GM12878 (cell line): ENCODE results near the gene TRMT1.

ENCODE experiments used
- BRCA1 ChIP-seq: IDR thresholded peaks from 2 replicates; pipeline ENCODE4 v1.6.1; 2011; ENCODE audit warnings: low read depth, low read length, improper control_type of control experiment
- CREB1 ChIP-seq: IDR thresholded peaks from 2 replicates; pipeline ENCODE4 v1.6.1; 2012; ENCODE audit warnings: low read depth, mild to moderate bottlenecking, inconsistent platforms
- CTCF ChIP-seq, 3 experiments: IDR thresholded peaks in 2 of 3; conservative IDR thresholded peaks in 1 of 3; 2 replicates each; pipeline ENCODE4 v1.5.1; 2011; ENCODE audit warnings: low read depth in 3 of 3, low read length in 3 of 3, mild to moderate bottlenecking in 3 of 3, control low read depth in 2 of 3, moderate library complexity in 2 of 3, inconsistent platforms in 1 of 3, mixed read lengths in 1 of 3; ENCODE audit not compliant: control insufficient read depth in 2 of 3, insufficient read depth in 1 of 3; ENCODE audit errors: extremely low read depth in 1 of 3
- DPF2 ChIP-seq: fragments of 450-650 bp; IDR thresholded peaks from 2 replicates; pipeline ENCODE4 v1.6.1; 2017; ENCODE audit warnings: mild to moderate bottlenecking
- GABPA ChIP-seq: IDR thresholded peaks from 2 replicates; pipeline ENCODE4 v1.6.1; 2014; ENCODE audit warnings: antibody characterized with exemption, low read depth, mild to moderate bottlenecking, inconsistent platforms
- LARP7 ChIP-seq: fragments of 450-650 bp; IDR thresholded peaks from 2 replicates; pipeline ENCODE4 v1.6.1; 2017; ENCODE audit warnings: mild to moderate bottlenecking
- MTA2 ChIP-seq: fragments of 450-650 bp; IDR thresholded peaks from 2 replicates; pipeline ENCODE4 v1.6.1; 2016; ENCODE audit warnings: low read depth, mild to moderate bottlenecking, moderate library complexity
- MYC ChIP-seq: IDR thresholded peaks from 2 replicates; pipeline ENCODE4 v1.6.1; 2011; ENCODE audit warnings: mild to moderate bottlenecking, low read length, moderate library complexity, inconsistent platforms; ENCODE audit not compliant: insufficient read depth, insufficient replicate concordance, insufficient read length, severe bottlenecking
- NFYB ChIP-seq: IDR thresholded peaks from 2 replicates; pipeline ENCODE4 v1.6.1; 2011; ENCODE audit warnings: low read depth, mild to moderate bottlenecking, low read length, improper control_type of control experiment, moderate library complexity; ENCODE audit not compliant: insufficient read depth
- RELA ChIP-seq: fragments of 450-650 bp; IDR thresholded peaks from 2 replicates; pipeline ENCODE4 v1.8.0; 2014; ENCODE audit warnings: borderline replicate concordance; ENCODE audit not compliant: partially characterized antibody
- SMAD1 ChIP-seq: fragments of 450-650 bp; IDR thresholded peaks from 2 replicates; pipeline ENCODE4 v1.6.1; 2018; ENCODE audit warnings: mild to moderate bottlenecking, low read depth; ENCODE audit not compliant: partially characterized antibody

GRCh38 chr19:13109361-13110098 is 7.0 kb downstream of the TRMT1 start:
- no peak for TF ChIP-seq SMAD1
- no peak for TF ChIP-seq LARP7
- no peak for TF ChIP-seq DPF2
- no peak for TF ChIP-seq MYC
- no peak for TF ChIP-seq RELA
- no peak for TF ChIP-seq CREB1
- TF ChIP-seq GABPA: no peak
- TF ChIP-seq MTA2: no peak
- no peak for TF ChIP-seq CTCF (IDR thresholded peaks at IDR 0.05 in 2 of 3, conservative IDR thresholded peaks at IDR 0.05 in 1 of 3; ENCODE audit: control insufficient read depth in 2 of 3, extremely low read depth in 1 of 3, insufficient read depth in 1 of 3, low read depth in 3 of 3, low read length in 3 of 3)
- no peak for TF ChIP-seq BRCA1
- TF ChIP-seq NFYB: no peak
